Neuronal stem cell (in vitro differentiated cells): Measurements from ENCODE around the gene RPL7A.
"Not testable (repeated sequence)": the region's sequence is repeated elsewhere in the genome, so short reads cannot be mapped to it uniquely, and the experiment has no call there.

Experiments used
- DNase-seq: peaks from one replicate; pipeline ENCODE4 v3.0.0-alpha.2; 2013; ENCODE audit warnings: low spot score
- H2AFZ ChIP-seq: one replicate; pipeline ENCODE4 v1.6.1; 2013; ENCODE audit warnings: mild to moderate bottlenecking, low read length, inconsistent platforms
- H2AK5ac ChIP-seq: 2 replicates; pipeline ENCODE4 v1.6.1; 2013; ENCODE audit warnings: low read depth, mild to moderate bottlenecking, inconsistent platforms, low read length, moderate library complexity, mixed read lengths
- H2BK120ac ChIP-seq: 2 replicates; pipeline ENCODE4 v1.6.1; 2013; ENCODE audit warnings: low read depth, mild to moderate bottlenecking, inconsistent platforms, low read length, moderate library complexity, mixed read lengths
- H2BK12ac ChIP-seq: one replicate; pipeline ENCODE4 v1.6.1; 2013; ENCODE audit warnings: low read length, inconsistent platforms
- H2BK15ac ChIP-seq: 2 replicates; pipeline ENCODE4 v1.6.1; 2013; ENCODE audit warnings: mild to moderate bottlenecking, low read length, inconsistent platforms, mixed read lengths
- H2BK5ac ChIP-seq: one replicate; pipeline ENCODE4 v1.6.1; 2013; ENCODE audit warnings: inconsistent platforms, mild to moderate bottlenecking, low read length, moderate library complexity
- H3K14ac ChIP-seq: one replicate; pipeline ENCODE4 v1.6.1; 2013; ENCODE audit warnings: low read length, inconsistent platforms
- H3K18ac ChIP-seq: 2 replicates; pipeline ENCODE4 v1.6.1; 2013; ENCODE audit warnings: low read length, inconsistent platforms
- H3K23ac ChIP-seq: 2 replicates; pipeline ENCODE4 v1.6.1; 2013; ENCODE audit warnings: low read depth, mild to moderate bottlenecking, mixed read lengths, low read length, inconsistent platforms; ENCODE audit not compliant: poor library complexity
- H3K27ac ChIP-seq: replicated peaks from 3 replicates; pipeline ENCODE4 v1.5.1; 2013; ENCODE audit warnings: low read length, inconsistent platforms
- H3K27me3 ChIP-seq, 3 experiments: 2 replicates each; pipeline ENCODE4 v1.6.1; 2013; ENCODE audit warnings: low read length in 3 of 3, mild to moderate bottlenecking in 2 of 3, inconsistent platforms in 1 of 3, low read depth in 1 of 3, mixed read lengths in 1 of 3, moderate library complexity in 1 of 3; ENCODE audit not compliant: control insufficient read depth in 3 of 3, insufficient read depth in 3 of 3
- H3K36me3 ChIP-seq, 2 donors: replicated peaks in 1 of 2; 2 replicates each; pipeline ENCODE4 v1.6.1; 2013; ENCODE audit warnings: low read length in 2 of 2; ENCODE audit not compliant: control insufficient read depth in 2 of 2, insufficient read depth in 2 of 2
- H3K4ac ChIP-seq: 2 replicates; pipeline ENCODE4 v1.6.1; 2013; ENCODE audit warnings: inconsistent platforms, mild to moderate bottlenecking, low read length, moderate library complexity
- H3K4me1 ChIP-seq, 2 donors: 1 replicate in 1 of 2; 2 replicates in 1 of 2; pipeline ENCODE4 v1.6.1; 2013; ENCODE audit warnings: low read length in 2 of 2, low read depth in 1 of 2; ENCODE audit not compliant: control insufficient read depth in 2 of 2, insufficient read depth in 1 of 2
- H3K4me2 ChIP-seq: one replicate; pipeline ENCODE4 v1.6.1; 2013; ENCODE audit warnings: mild to moderate bottlenecking, low read length, inconsistent platforms; ENCODE audit not compliant: insufficient read depth, poor library complexity, severe bottlenecking
- H3K4me3 ChIP-seq, 2 donors: 2 replicates each; pipeline ENCODE4 v1.5.1; 2013; ENCODE audit warnings: low read length in 2 of 2, mild to moderate bottlenecking in 2 of 2, inconsistent platforms in 1 of 2, moderate library complexity in 1 of 2
- H3K79me1 ChIP-seq: one replicate; pipeline ENCODE4 v1.6.1; 2013; ENCODE audit warnings: low read depth, mild to moderate bottlenecking, inconsistent platforms, low read length, moderate library complexity
- H3K9ac ChIP-seq: one replicate; pipeline ENCODE4 v1.6.1; 2013; ENCODE audit warnings: mild to moderate bottlenecking, low read depth, low read length, inconsistent platforms; ENCODE audit not compliant: poor library complexity
- H3K9me3 ChIP-seq, 2 donors: replicated peaks in 1 of 2; 2 replicates each; pipeline versions ENCODE3 to v1.6.1; 2013; ENCODE audit warnings: low read length in 2 of 2, mild to moderate bottlenecking in 2 of 2, inconsistent platforms in 1 of 2, low read depth in 1 of 2, mixed read lengths in 1 of 2, moderate library complexity in 1 of 2; ENCODE audit not compliant: control insufficient read depth in 2 of 2, insufficient read depth in 1 of 2
- H4K8ac ChIP-seq: one replicate; pipeline ENCODE4 v1.6.1; 2013; ENCODE audit warnings: low read depth, mild to moderate bottlenecking, inconsistent platforms, low read length, moderate library complexity
- H4K91ac ChIP-seq: one replicate; pipeline ENCODE4 v1.6.1; 2013; ENCODE audit warnings: low read length, low read depth, mild to moderate bottlenecking, inconsistent platforms; ENCODE audit not compliant: poor library complexity
- WGBS, 2 donors: extraction: QIAGEN DNeasy Blood & Tissue Kit; methylation state at CpG; one replicate each; pipeline ENCODE4 v1.1.7; 2013; ENCODE audit warnings: missing lambda C conversion rate in 2 of 2, mixed read lengths in 1 of 2; ENCODE audit not compliant: insufficient read length in 2 of 2, insufficient replicate concordance in 1 of 2; ENCODE audit errors: extremely low coverage in 2 of 2; 5-methylcytosine and 5-hydroxymethylcytosine counted together

RPL7A gene

GRCh38 chr9:133392308-133392707, 44.3 kb downstream of the RPL7A start:
- not testable (repeated sequence) for H2AFZ ChIP-seq, H2BK15ac ChIP-seq, H3K36me3 ChIP-seq, H3K4me1 ChIP-seq, H4K8ac ChIP-seq, H3K23ac ChIP-seq, H3K27me3 ChIP-seq, H2AK5ac ChIP-seq, H3K4me2 ChIP-seq, H2BK5ac ChIP-seq, H2BK12ac ChIP-seq, H3K4me3 ChIP-seq, H3K14ac ChIP-seq, H3K4ac ChIP-seq, H3K18ac ChIP-seq, H4K91ac ChIP-seq, H2BK120ac ChIP-seq, H3K9ac ChIP-seq, H3K27ac ChIP-seq, H3K9me3 ChIP-seq, H3K79me1 ChIP-seq, DNase-seq
- WGBS, 2 donors, result no CpG with 5 or more reads among the region's 3 CpGs

DNA sequence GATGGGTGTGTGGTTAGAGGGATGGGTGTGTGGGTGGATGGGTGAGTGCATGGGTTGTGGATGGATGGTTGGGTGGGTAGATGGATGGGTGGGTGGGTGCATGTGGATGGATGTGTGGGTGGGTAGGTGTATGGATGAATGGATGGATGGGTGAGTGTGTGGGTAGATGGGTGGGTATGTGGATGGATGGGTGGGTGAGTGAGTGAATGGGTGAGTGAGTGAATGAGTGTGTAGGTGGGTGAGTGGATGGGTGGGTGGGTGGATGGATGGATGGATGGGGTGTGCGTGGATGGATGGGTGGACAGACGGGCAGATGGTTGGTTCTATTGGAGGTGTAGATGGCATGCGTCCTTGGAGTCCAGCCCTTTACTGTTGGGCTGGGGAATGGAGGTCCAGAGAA, 45.4 kb downstream of the RPL7A start:
- Histone ChIP-seq H3K27ac (no peak overlapping the region), H3K4me1 (peaks cover 0 to 3% of the 10 kb centered on the region in 2 donors), H2AK5ac (no peak overlapping the region), H2BK15ac (no peak overlapping the region), H3K18ac (no peak overlapping the region), H3K9me3 (peaks cover 4 to 6% of the 10 kb centered on the region in 2 donors), H3K4me3 (peak overlapping the region in 1 of 2 donors; percentile 20), H2BK12ac (no peak overlapping the region), H3K9ac (no peak overlapping the region), H3K79me1 (no peaks in the 10 kb centered on the region), H3K14ac (peak overlapping the region; percentile 47), H3K36me3 (no peaks in the 10 kb centered on the region), H2BK5ac (no peak overlapping the region), H3K27me3 (peaks cover 0 to 2% (median 2%) of the 10 kb centered on the region in 3 experiments), H4K91ac (no peak overlapping the region), H4K8ac (no peak overlapping the region), H3K23ac (no peak overlapping the region), H3K4me2 (no peak overlapping the region), H3K4ac (no peak overlapping the region), H2BK120ac (no peak overlapping the region), H2AFZ (no peak overlapping the region)
- WGBS, 2 donors, result no CpG with 5 or more reads among the region's 3 CpGs
- no peak for DNase-seq

GRCh38 chr9:133394687-133395271, 46.8 kb downstream of the RPL7A start:
- no peak overlapping the region for H4K8ac ChIP-seq
- H3K14ac ChIP-seq, result no peak overlapping the region

DNA sequence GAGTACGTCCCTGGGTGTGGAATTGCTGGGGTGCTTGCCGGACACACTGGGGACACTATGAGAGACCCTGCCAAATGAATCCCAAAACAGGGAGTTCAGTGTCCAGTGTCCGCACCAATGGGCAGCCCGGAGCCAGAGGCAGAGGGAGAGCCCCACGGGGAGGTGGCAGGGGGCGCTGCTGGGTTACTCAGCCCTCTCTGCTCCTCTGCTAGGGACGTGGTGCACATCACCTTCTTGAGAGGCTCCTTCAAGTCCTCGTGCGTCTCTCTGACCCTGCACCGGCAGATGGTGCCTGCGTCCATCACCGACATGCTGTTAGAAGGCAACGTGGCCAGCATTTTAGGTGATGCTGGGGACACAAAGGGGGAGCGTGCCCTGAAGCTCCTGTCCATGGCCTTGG, 48.9 kb downstream of the RPL7A start:
- Histone ChIP-seq H3K4me3 (no peak overlapping the region), H3K18ac (no peak overlapping the region), H3K27me3 (peaks cover 0 to 2% (median 2%) of the 10 kb centered on the region in 3 experiments), H2AFZ (no peak overlapping the region), H3K4me1 (peaks cover 0 to 3% of the 10 kb centered on the region in 2 donors), H3K9me3 (no peaks in the 10 kb centered on the region), H3K9ac (no peak overlapping the region), H2AK5ac (peak overlapping the region; percentile 18), H3K14ac (no peak overlapping the region), H4K91ac (no peak overlapping the region), H2BK120ac (no peak overlapping the region), H3K4me2 (no peak overlapping the region), H3K36me3 (peaks cover 0 to 2% of the 10 kb centered on the region in 2 donors), H2BK5ac (no peak overlapping the region), H3K23ac (no peak overlapping the region), H3K27ac (no peak overlapping the region), H2BK15ac (no peak overlapping the region), H3K4ac (no peak overlapping the region), H4K8ac (no peak overlapping the region), H2BK12ac (no peak overlapping the region), H3K79me1 (no peaks in the 10 kb centered on the region)
- no CpG with 5 or more reads among the region's 14 CpGs for WGBS, 2 donors
- no peak for DNase-seq

More at GRCh38 chr9:133394687-133395271, 46.8 kb downstream of the RPL7A start:
- Histone ChIP-seq H3K27ac (no peak overlapping the region), H3K4me2 (no peak overlapping the region), H2BK120ac (no peak overlapping the region), H3K18ac (peak overlapping the region; percentile 27), H3K4me3 (no peak overlapping the region), H2BK5ac (no peak overlapping the region), H3K79me1 (no peaks in the 10 kb centered on the region), H2AK5ac (peak overlapping the region; percentile 43), H3K36me3 (no peaks in the 10 kb centered on the region), H3K9ac (peak overlapping the region; percentile 54), H3K9me3 (peaks cover 4 to 6% of the 10 kb centered on the region in 2 donors), H2BK12ac (no peak overlapping the region), H2BK15ac (no peak overlapping the region), H3K4me1 (peaks cover 0 to 3% of the 10 kb centered on the region in 2 donors), H2AFZ (no peak overlapping the region), H3K23ac (no peak overlapping the region), H4K91ac (no peak overlapping the region), H3K27me3 (peaks cover 0 to 2% (median 2%) of the 10 kb centered on the region in 3 experiments), H3K4ac (peak overlapping the region; percentile 6)
- DNase-seq, result no peak
- no CpG with 5 or more reads among the region's 8 CpGs for WGBS, 2 donors
